ENCODE measurements around the gene FES.

DNA sequence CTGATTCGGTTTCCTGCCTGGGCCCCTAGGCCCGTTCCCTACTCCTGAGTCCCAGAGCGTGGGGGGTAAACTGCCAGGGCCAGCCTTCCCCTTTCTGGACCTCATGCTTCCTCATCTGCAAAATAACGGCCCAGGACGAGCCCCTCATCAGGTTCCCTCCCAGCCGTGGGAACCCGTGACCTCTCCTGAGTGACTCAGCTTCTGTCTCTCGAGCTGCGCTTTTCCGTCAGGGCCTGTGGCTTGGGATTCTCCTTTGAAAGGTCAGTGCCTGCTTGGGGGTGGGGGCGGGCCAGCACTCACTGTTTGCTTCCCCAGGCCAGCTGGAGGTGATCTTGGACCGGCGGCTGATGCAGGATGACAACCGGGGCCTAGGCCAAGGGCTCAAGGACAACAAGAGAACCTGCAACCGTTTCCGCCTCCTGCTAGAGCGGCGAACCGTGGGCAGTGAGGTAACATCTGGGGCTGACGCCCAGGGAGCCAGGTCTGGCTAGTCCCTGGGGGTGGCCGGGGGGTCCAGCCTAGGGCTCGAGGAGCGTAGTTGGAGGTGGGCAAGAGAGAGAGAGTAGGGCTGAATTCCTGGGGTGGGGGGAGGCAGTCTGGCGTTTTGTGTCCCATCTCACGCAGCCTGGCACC lies 31.6 kb downstream of the FES start:
- TF ChIP-seq, protein P1, sequence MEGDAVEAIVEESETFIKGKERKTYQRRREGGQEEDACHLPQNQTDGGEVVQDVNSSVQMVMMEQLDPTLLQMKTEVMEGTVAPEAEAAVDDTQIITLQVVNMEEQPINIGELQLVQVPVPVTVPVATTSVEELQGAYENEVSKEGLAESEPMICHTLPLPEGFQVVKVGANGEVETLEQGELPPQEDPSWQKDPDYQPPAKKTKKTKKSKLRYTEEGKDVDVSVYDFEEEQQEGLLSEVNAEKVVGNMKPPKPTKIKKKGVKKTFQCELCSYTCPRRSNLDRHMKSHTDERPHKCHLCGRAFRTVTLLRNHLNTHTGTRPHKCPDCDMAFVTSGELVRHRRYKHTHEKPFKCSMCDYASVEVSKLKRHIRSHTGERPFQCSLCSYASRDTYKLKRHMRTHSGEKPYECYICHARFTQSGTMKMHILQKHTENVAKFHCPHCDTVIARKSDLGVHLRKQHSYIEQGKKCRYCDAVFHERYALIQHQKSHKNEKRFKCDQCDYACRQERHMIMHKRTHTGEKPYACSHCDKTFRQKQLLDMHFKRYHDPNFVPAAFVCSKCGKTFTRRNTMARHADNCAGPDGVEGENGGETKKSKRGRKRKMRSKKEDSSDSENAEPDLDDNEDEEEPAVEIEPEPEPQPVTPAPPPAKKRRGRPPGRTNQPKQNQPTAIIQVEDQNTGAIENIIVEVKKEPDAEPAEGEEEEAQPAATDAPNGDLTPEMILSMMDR (conservative IDR thresholded peaks at IDR 0.05; ENCODE audit: low read length), result no peak
- no peak for TF ChIP-seq EZH2phosphoT487 (IDR thresholded peaks at IDR 0.05; ENCODE audit: borderline replicate concordance, low read depth, low read length)

Data from OCI-LY7 (cell line).